Fibroblast of skin of left biceps (primary cell): ENCODE data around the gene LCE2C.
"Not testable (repeated sequence)": the region's sequence is repeated elsewhere in the genome, so short reads cannot be mapped to it uniquely, and the experiment has no call there.

Source experiments
- DNase-seq, 2 experiments: peaks; one replicate each; pipeline ENCODE4 v3.0.0-alpha.2; 2013; ENCODE audit warnings: low read depth in 2 of 2

Gene LCE2C, protein sequence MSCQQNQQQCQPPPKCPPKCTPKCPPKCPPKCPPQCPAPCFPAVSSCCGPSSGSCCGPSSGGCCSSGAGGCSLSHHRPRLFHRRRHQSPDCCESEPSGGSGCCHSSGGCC

DNA sequence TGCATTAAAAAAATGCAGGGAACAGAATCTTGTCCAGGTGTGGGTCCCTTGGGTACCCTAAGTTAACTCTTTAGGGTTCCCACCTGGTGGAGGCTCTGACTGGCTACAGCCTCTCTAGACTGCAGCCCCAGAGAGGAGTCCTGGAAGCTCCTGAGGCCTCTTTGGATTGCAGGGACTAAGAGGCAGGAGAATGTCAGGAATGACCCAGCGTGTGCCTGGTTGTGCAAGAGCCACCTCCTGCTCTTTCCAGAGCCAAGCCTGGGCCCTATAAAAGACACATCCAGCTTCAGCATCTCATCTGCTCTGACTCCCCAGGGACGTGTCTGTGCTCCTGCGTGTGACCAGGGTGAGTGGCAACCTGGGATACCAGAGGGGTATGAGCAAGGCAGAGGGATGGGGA, at the start of gene LCE2C:
Gene LCE2C (plus strand): TSS at position 297 of the 400 bp plus-strand sequence. CDS start 737 bp downstream, outside the sequence.
- not testable (repeated sequence) for DNase-seq

DNA sequence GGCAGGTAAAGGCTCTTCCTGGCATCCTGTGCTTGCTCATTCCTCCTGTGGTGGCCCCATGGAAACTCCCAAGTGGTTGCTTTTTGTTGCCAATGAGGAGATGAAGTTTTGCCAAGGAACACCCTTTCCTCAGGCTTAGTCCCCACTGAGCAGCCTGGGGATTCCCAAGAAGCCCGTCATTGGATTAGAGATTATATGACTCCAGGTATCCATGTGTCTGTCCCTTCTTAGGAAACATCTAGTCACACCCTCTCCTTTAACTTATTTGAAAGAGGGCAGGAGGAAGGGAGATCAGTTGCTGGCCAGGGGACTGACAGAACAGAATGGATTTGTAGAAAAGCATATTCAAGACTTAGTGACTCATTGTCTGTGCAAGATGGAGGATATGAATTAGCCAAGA, 48.3 kb upstream of the LCE2C start:
- DNase-seq: no peak

DNA sequence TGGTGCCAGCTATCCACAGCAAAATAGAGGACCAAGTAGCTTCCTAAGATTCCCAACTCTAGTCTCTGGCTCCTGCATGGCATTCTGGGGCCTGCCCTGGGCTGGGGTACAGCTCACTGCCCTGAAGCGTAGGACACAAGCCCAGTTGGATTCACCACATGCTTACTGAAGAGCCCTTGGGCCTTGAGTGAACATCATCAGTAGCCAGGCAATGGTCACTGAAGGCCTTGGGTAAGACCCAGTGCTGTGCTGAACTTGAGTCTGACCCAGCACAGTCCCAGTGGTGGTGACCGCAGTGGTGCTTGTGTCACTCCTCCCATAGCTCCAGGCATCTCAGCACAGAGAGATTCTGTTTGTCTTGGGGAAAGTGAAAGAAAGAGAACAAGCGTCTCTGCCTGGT, 44.5 kb upstream of the LCE2C start:
- DNase-seq: no peak

DNA sequence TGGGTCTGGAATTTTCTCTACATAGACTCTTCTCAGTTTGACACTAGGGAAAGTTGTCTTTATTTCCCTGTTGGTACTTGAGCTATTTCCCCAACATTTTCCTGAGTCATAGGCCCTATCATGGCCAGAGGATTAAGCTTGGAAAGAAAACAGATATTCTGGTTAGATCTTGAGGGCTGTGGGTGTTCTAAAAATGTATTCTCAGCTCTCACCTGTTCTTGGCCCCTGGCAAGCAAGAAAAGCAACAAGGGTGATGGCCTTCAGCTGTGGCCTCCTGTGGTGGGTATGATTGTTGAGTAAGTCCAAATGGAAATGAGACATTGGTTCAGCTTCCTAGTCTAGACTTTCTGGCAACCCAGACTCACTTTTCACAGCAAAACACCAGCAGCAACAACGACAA, 34.7 kb upstream of the LCE2C start:
- DNase-seq: no peak

DNA sequence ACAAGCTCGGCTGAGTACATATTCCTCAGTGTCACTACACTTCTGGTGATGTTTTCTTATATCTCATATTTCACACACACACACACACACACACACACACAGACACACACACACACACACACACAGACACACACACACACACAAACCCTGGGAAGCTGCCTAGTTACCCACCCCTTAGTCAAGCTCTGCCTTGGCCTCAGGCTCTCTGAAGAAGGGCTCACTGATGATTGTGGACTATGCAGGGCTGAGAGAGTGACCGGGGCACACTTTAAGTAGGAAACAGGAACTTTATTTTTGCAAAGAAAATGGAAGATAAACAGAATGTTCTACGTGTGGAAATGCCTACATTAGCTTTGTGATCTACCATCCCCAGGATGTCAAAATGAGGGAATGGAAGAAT, 31.1 kb upstream of the LCE2C start:
- no peak for DNase-seq

DNA sequence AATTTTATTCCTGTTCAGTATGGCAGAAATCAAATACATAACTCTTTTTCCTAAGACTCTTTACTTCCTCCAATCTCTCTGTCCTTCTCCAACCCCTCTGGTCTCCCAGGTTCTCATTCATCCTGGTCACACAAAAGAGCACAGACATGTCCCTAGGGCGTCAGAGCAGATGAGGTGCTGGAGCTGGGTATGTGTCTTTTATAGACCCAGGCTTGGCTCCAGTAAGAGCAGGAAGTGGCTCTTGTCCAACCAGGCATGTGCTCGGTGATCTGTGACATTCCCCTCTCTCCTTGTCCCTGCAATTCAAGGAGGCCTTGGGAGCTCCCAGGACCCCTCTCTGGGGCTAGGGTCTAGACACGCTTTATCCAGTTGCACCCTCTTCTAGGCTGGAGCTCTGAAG, 29.9 kb upstream of the LCE2C start:
- DNase-seq: no peak

DNA sequence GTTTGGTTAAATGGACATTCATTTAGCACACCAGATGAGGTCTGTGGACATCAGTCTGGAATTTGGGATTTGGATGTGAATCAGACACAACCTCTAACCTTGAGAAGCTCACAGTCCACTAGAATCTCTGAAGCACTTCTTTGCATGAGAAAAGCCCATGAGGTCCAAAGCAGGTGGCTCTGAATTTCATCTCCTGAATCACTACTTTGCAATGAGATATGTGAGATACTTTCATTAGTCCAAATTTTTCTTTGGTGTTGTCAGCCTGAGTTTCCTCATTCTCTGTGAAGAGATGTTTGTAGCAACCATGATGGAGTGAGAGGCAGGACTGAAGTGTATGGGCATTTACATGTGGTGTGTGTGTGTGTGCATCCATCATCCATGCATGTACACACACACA, 28.4 kb upstream of the LCE2C start:
- DNase-seq: no peak

DNA sequence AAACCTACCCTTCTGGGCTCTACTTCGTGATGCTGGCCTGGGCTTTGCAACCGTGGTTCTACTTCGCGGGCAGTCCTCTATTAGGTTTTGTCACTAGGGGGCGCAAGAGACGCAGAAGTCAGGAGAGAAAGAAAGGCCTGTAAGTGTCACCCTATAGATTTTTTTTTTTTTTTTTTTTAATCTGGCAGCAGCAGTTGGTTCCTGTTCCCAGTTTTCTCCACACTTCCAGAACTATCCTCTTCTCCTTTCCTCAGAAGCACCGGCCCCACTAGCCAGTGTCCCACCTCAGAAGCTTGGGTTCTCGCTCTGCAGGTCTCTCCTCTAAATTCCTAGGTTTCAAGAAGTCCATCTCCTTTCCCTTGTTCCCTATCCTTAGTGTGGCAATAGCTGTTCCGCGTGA, 21.0 kb upstream of the LCE2C start:
- peak in 1 of 2 experiments; percentile 5 for DNase-seq

DNA sequence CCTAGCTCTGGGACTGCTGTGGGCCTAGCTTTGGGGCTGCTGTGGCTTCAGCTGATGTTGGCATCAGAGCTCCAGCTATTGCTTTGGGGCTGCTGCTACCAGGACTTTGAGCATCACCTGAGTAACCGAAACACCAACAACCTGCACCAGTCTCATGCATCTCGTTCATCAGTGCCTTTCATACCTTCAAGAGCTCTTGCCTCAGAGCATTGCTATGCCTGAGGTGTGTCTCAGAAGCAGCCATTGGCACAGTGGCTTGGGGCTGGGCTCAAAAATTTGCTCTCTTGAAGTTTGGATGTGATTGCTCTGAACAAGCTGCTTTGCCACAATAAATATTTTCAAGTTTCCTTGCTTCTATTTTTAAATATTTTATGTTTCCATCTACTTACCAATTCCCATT, 18.6 kb upstream of the LCE2C start:
- DNase-seq: no peak

DNA sequence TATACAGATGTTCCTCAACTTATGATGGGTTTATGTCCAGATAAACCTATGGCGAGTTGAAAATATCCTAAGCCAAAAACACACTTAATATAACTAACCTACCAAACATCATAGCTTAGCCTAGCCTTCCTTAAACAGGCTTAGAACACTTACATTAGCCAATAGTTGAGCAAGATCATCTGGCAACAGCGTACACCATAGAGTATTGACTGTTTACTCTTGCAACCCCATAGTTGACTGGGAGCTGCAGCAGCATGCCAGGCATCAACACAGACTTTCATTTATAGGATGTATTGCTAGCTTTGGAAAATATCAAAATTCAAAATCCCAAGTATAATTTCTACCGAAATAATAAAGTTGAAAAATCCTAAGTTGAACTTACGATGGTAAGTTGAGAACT, 17.4 kb upstream of the LCE2C start:
- DNase-seq: no peak

DNA sequence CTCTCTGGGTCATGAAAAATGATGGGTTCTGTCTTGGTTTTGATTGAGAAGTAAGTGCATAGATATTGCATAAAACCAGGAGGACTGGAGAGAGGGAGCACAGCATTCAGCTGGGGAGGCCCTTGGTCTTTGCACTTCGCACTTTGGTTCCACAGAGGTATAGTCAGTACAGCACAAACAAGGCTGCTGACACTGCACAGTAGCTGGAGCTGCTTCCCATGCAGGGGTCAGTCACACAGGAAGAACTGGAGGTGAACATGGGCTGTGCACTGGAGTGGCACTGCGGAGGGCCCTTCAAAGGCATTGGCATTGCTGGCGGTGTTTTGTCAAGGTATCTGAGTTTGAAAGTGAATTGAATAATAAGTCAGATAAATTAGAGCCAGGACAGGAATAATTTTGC, 16.4 kb upstream of the LCE2C start:
- DNase-seq: no peak

DNA sequence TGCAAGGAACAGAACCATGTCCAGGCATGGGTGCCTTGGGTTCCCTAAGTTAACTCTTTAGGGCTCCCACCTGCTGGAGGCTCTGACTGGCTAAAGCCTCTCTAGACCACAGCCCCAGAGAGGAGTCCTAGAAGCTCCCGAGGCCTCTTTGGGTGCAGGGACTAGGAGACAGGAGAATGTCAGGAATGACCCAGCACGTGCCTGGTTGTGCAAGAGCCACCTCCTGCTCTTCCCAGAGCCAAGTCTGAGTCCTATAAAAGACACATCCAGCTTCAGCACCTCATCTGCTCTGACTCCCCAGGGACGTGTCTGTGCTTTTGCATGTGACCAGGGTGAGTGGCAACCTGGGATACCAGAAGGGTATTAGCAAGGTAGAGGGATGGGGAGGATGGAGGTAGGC, 12.0 kb upstream of the LCE2C start, which contains the start of gene LCE2D:
Gene LCE2D (plus strand): TSS at position 283 of the 400 bp plus-strand sequence. CDS start 726 bp downstream, outside the sequence.
- DNase-seq: no peak

DNA sequence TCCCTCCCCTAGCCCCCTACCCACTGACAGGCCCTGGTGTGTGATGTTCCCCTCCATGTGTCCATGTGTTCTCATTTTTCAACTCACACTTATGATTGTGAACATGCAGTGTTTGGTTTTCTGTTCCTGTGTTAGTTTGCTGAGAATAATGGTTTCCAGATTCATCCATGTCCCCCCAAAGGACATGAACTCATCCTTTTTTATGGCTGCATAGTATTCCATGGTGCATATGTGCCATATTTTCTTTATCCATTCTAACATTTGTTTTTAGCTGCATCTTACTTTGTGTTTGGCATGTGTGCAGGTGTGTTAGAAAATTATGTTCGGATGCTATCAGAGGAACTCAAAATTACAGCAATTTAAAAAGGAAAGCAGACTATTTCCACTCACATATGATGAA, 8.9 kb upstream of the LCE2C start:
- not testable (repeated sequence) for DNase-seq

DNA sequence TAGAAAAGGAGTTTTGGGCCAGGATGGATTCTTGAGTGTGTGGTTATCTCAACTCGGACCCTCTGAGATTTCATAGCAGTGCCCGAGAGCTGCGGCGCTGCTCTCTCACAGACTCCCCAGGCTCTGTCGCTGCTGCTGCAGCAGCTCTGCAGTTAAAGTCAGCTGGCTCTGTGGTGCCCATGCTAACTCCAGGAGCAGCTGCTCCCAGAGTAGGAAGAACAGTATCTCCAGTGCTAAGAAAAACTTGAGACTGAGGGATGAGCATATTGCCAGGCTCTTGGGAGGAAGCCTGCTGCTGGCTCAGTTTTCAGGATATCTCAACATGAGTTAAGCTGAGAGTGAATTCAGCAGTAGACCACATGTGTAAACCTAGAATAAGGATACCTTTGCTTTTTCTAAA, 7.4 kb upstream of the LCE2C start:
- DNase-seq: no peak

DNA sequence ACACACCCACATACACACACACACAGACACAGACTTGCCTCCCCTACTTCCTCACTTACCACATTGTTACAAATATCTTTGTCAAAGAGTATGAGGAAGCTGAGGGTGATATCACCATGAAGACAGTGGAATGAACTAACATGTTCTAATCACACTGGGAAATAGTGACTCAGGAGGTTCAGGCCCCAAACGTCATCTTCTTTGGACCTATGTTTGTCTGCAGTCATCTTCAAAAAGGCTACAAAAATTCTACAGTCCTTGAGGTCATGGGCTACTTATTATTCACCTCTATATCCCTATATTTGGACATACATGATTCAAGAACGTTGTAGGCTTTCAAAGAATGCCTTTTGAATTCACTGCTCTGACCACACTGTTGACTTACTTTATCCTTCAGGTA, 2.1 kb upstream of the LCE2C start:
- DNase-seq: no peak

DNA sequence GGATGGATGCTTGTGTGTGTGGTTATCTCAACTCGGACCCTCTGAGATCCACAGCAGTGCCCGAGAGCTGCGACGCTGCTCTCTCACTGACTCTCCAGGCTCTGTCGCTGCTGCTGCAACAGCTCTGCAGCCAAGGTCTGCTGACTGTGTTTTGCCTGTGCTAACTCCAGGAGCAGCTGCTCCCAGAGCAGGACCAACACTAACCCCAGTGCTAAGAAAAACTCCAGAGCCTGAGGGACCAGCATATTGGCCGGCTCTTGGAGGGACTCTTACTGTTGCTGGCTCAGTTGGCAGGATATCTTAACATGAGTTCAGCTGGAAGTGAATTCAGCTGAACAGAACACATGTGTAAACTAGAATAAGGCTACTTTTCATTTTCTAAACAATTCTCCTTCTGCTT, 4.4 kb downstream of the LCE2C start:
- no peak for DNase-seq

DNA sequence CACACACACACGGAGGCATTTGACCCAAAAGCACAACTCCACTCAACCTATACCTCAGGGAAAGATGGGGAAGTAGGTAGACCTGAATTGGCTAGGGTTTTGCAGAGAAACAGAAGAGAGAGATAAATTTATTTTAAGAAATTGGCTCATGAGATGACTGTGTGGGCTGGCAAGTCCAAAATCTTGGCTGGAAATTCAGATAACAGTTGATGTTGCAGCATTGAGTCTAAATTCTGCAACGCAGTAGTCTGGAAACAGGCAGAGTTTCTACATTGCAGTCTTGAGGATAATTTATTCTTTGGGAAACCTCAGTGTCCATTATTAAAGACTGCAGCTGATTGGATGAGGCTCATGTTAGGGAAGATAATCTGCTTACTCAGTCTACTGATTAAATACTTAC, 6.5 kb downstream of the LCE2C start:
- no peak for DNase-seq

DNA sequence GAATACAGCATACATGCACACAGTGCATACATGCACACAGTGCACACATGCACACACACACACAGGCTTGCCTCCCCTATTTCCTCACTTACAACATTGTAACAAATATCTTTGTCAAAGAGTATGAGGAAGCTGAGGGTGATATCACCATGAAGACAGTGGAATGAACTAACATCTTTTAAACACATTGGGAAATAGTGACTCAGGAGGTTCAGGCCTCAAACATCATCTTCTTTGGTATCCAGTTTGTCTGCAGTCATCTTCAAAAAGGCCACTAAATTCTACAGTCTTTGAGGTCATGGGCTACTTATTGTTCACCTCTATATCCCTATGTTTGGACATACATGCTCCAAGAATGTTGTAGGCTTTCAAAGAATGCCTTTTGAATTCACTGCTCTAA, 8.8 kb downstream of the LCE2C start:
- DNase-seq: no peak

DNA sequence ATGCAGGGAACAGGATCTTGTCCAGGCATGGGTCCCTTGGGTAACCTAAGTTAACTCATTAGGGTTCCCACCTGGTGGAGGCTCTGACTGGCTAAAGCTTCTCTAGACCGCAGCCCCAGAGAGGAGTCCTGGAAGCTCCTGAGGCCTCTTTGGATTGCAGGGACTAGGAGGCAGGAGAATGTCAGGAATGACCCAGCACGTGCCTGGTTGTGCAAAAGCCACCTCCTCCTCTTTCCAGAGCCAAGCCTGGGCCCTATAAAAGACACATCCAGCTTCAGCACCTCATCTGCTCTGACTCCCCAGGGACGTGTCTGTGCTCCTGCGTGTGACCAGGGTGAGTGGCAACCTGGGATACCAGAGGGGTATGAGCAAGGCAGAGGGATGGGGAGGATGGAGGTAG, 10.7 kb downstream of the LCE2C start, which contains the start of gene LCE2B:
Gene LCE2B (plus strand): TSS at position 301 of the 400 bp plus-strand sequence. CDS start 721 bp downstream, outside the sequence.
- DNase-seq: not testable (repeated sequence)

DNA sequence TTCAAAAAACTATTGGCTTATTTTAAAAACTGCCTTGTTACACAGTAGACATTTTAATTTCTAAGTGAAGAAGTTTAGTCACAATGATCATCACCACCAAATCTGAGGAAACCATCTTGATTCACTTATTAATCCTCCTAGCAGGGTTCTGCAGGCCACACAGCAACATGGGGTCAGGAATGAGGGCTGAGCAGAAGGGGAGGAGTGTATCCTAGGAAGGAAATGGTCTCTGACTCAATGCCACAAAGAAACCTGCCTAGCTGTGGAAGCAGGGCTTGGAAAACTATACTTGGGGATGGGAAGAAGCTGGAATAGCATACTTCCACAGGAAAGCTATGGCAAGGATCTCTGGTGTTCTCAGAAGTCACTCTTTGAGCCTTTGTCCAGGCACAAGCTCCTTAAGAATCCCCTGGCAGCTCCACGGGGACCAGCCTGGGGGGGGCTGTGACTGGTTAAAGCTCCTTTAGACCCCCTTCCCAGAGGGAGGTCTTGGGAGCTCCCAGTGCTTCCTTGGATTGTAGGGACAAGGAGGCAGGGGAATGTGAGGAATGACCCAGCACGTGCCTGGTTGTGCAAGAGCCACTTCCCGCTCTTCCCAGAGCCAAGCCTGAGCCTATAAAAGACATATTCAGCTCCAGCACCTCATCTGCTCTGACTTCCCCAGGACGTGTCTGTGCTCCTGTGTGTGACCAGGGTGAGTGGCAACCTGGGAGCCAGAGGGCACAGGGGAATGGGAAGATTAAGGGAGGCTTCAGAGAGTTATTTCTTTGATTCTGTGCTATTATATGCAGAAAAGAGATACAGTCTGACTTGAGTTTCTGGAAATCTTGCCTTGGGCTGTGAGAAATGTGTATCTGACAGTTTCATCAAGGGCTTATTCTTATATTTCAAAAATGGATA, 22.9 kb downstream of the LCE2C start, which contains the start of gene LCE2A:
Gene LCE2A (plus strand): TSS at position 645 of the 900 bp plus-strand sequence. CDS start 557 bp downstream, outside the sequence.
- no peak for DNase-seq

DNA sequence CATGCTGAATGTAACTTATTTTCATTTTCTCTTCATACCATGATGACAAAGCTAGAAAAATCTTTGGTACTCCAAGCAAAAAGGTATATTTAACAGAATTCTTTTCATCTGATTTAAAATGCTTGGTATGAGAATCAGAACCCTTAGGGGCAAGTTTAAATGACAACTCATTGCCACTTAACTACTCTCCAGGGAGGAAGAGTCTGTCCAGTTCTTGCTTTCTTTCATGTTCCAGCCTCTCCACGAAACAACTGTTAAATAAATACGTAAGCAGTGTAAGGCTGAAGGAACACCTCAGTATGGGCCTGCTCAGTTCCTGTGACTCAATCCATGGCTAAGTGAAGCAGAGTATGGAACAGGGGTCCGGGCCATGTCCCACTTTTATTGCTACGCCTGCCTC, 24.7 kb downstream of the LCE2C start:
- DNase-seq: no peak

DNA sequence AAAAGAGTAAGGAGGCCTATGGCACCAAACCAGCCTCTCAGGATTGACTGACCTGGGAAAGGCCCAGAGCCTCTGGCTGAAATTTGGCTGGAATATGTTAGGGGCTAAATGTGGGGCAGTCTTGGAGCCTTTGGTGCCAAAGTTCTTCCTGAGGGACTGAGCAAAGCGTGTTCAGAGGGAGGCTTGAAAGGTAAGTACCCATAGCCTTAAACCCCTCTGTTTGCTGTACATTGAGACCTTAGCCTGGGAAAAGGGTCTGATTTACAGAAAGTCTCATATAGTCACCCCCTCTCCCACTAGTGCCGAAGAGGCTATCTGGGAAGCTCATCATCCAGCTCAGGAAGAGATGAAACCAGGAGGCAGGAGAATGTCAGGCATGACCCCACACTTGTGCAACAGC, 32.8 kb downstream of the LCE2C start, which contains the start of gene LCE4A:
Gene LCE4A (plus strand): TSS at position 301 of the 400 bp plus-strand sequence. CDS start 916 bp downstream, outside the sequence.
- no peak for DNase-seq

DNA sequence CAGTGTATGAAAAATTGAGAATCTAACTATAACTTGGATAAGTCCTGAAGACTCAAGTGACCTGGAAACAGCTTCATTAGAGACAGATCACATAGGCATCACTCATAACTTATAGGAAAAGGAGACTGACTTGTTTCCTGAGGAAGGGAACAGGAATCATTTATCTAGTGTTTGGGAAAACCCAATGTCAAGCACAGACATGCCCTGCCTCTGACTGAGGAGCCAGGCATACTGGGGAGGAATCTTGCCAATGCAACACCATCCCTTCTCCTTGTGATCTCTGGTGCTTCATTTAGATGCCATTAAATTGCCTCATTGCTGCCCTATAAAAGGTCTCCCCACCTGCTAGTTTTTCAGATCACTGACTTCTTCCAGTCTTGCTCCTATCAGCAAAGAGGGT, 43.2 kb downstream of the LCE2C start:
- no peak for DNase-seq
